BLaER1 (cell line): ENCODE measurements around the gene JADE2.

ENCODE experiments used
- H3K27ac ChIP-seq: shearing (Covaris generic); formaldehyde crosslinking; 2 replicates; pipeline ENCODE4 v1.8.1; 2022
- H3K27me3 ChIP-seq: shearing (Covaris generic); formaldehyde crosslinking; 2 replicates; pipeline ENCODE4 v1.8.1; 2022
- H3K36me3 ChIP-seq: shearing (Covaris generic); formaldehyde crosslinking; 2 replicates; pipeline ENCODE4 v1.8.1; 2022
- H3K4me1 ChIP-seq: shearing (Covaris generic); formaldehyde crosslinking; 2 replicates; pipeline ENCODE4 v1.8.1; 2022
- H3K4me2 ChIP-seq: shearing (Covaris generic); formaldehyde crosslinking; 2 replicates; pipeline ENCODE4 v1.8.1; 2022
- H3K4me3 ChIP-seq: shearing (Covaris generic); formaldehyde crosslinking; 2 replicates; pipeline ENCODE4 v1.8.1; 2022
- H3K9ac ChIP-seq: shearing (Covaris generic); formaldehyde crosslinking; 2 replicates; pipeline ENCODE4 v1.8.1; 2022
- H3K9me3 ChIP-seq: shearing (Covaris generic); formaldehyde crosslinking; 2 replicates; pipeline ENCODE4 v1.8.1; 2022
- H4K20me1 ChIP-seq: shearing (Covaris generic); formaldehyde crosslinking; 2 replicates; pipeline ENCODE4 v1.8.1; 2022
- Cebpa-rat ChIP-seq: shearing (Covaris generic); IDR thresholded peaks from 2 replicates; pipeline ENCODE4 v1.8.1; 2022

JADE2 gene

GRCh38 chr5:134524826-134525682 is at the start of gene JADE2:
Gene JADE2, plus strand, starts transcription at chr5:134525670. Its CDS starts 10,188 bp downstream, at chr5:134535858.
- Histone ChIP-seq H3K4me1 (peaks cover 34% of the 10 kb centered on the region), H3K36me3 (no peaks in the 10 kb centered on the region), H4K20me1 (peaks cover 24% of the 10 kb centered on the region; the same call in 1 of the 2 replicates), H3K4me3 (peak within 1 kb of the TSS; percentile 92), H3K4me2 (peak within 1 kb of the TSS; percentile 98), H3K9me3 (no peaks in the 10 kb centered on the region), H3K9ac (peak within 1 kb of the TSS; percentile 88), H3K27me3 (no peaks in the 10 kb centered on the region), H3K27ac (peak within 1 kb of the TSS; percentile 92)
- TF ChIP-seq Cebpa-rat, result no peak

GRCh38 chr5:134477462-134478245 is 47.8 kb upstream of the JADE2 start:
- no peak overlapping the region for H3K4me3 ChIP-seq
- H3K4me1 ChIP-seq, result no peaks in the 10 kb centered on the region
- TF ChIP-seq Cebpa-rat, result no peak
- H4K20me1 ChIP-seq, result no peaks in the 10 kb centered on the region
- H3K4me2 ChIP-seq, result no peak overlapping the region
- H3K27me3 ChIP-seq, result no peaks in the 10 kb centered on the region
- H3K9me3 ChIP-seq, result peaks cover 3% of the 10 kb centered on the region; the same call in 1 of the 2 replicates
- H3K36me3 ChIP-seq, result no peaks in the 10 kb centered on the region
- H3K27ac ChIP-seq, result no peak overlapping the region
- no peak overlapping the region for H3K9ac ChIP-seq

GRCh38 chr5:134479839-134480238 is 45.6 kb upstream of the JADE2 start:
- H3K27me3 ChIP-seq, result no peaks in the 10 kb centered on the region
- no peaks in the 10 kb centered on the region for H4K20me1 ChIP-seq
- no peak overlapping the region for H3K4me2 ChIP-seq
- TF ChIP-seq Cebpa-rat, result no peak
- H3K27ac ChIP-seq, result no peak overlapping the region
- H3K9me3 ChIP-seq, result no peaks in the 10 kb centered on the region
- H3K9ac ChIP-seq, result no peak overlapping the region
- no peaks in the 10 kb centered on the region for H3K4me1 ChIP-seq
- no peak overlapping the region for H3K4me3 ChIP-seq
- no peaks in the 10 kb centered on the region for H3K36me3 ChIP-seq

DNA sequence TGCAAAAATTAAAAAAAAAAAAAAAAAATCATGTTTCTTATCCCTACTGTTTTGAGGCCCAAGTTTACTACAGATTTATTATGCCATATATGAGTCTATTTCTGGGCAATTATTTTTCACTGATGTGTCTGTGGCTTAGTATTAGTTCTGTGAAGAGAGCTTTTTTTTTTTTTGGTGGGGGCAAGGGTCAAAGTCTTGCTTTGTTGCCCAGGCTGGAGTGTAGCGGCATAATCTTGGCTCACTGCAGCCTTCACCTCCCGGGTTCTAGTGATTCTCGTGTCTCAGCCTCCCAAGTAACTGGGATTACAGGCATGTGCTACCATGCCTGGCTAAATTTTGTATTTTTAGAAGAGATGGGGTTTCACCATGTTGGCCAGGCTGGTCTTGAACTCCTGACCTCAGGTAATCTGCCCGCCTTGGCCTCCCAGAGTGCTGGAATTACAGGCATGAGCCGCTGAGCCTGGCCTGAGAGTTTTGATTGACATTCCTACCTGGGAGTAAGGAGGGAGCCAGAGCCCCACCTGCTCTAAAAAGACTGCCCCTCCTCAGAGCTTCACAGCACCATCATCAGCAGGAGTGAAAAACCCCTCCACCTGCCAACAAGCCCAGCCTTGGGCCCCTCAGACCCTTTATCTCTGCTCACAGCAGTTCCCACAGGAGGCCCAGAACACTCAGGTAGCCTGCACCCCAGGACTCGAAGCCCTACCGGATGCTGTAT is 36.1 kb upstream of the JADE2 start:
- Histone ChIP-seq H3K36me3 (no peaks in the 10 kb centered on the region), H3K4me2 (no peak overlapping the region), H3K4me3 (no peak overlapping the region), H3K27ac (no peak overlapping the region), H3K9me3 (no peaks in the 10 kb centered on the region), H3K9ac (no peak overlapping the region), H4K20me1 (no peaks in the 10 kb centered on the region), H3K4me1 (no peaks in the 10 kb centered on the region), H3K27me3 (no peaks in the 10 kb centered on the region)
- TF ChIP-seq Cebpa-rat, result no peak

DNA sequence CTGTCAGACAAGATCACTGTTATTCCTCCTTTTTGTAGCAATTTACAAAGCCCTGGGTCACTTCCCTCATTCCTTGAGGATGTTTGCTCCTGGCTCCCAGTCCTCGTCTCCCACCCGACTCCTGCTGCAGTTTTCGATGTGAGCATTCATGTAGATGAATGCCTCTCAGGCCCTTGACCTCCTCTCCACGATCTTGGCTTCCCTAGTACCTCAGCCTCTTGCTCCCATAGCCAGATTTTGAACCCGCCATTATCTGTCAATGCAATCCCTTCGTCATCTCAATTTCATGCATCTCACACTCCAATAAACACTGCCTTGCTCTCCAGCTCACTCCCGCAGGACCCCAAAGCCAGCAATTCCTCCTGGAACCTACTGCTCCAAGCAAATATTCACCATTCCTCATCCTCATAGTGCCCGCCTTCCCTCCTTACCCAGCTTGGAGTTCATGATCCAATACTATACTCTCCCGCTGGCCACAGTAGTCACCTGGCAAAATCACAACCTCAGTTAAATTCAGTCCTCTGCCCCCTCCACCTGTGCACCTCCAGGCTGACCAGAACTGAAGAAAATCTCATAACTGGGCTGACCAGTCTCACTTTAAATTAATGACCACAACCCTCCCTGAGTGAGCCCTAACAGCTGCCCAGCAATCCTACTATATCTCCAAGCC is 35.1 kb upstream of the JADE2 start:
- no peaks in the 10 kb centered on the region for H3K27me3 ChIP-seq
- TF ChIP-seq Cebpa-rat, result no peak
- no peaks in the 10 kb centered on the region for H3K9me3 ChIP-seq

GRCh38 chr5:134490925-134491271 is 34.6 kb upstream of the JADE2 start:
- H3K4me3 ChIP-seq, result no peak overlapping the region
- H3K27ac ChIP-seq, result no peak overlapping the region
- H3K9me3 ChIP-seq, result no peaks in the 10 kb centered on the region
- no peak overlapping the region for H3K9ac ChIP-seq
- peaks cover 12% of the 10 kb centered on the region for H3K4me1 ChIP-seq
- no peaks in the 10 kb centered on the region for H4K20me1 ChIP-seq
- H3K4me2 ChIP-seq, result no peak overlapping the region
- H3K27me3 ChIP-seq, result no peaks in the 10 kb centered on the region
- H3K36me3 ChIP-seq, result no peaks in the 10 kb centered on the region
- TF ChIP-seq Cebpa-rat, result no peak

More for the DNA sequence above, 35.1 kb upstream of the JADE2 start:
- H4K20me1 ChIP-seq, result no peaks in the 10 kb centered on the region
- peaks cover 7% of the 10 kb centered on the region for H3K4me1 ChIP-seq
- H3K36me3 ChIP-seq, result no peaks in the 10 kb centered on the region
- no peak overlapping the region for H3K4me3 ChIP-seq
- no peak overlapping the region for H3K27ac ChIP-seq
- H3K9ac ChIP-seq, result no peak overlapping the region
- no peak overlapping the region for H3K4me2 ChIP-seq

GRCh38 chr5:134491841-134492442 is 33.5 kb upstream of the JADE2 start:
- Histone ChIP-seq H3K4me2 (no peak overlapping the region), H3K4me3 (no peak overlapping the region), H3K27ac (no peak overlapping the region), H3K36me3 (no peaks in the 10 kb centered on the region), H3K9me3 (no peaks in the 10 kb centered on the region), H4K20me1 (no peaks in the 10 kb centered on the region), H3K9ac (no peak overlapping the region), H3K4me1 (peaks cover 19% of the 10 kb centered on the region), H3K27me3 (no peaks in the 10 kb centered on the region)
- no peak for TF ChIP-seq Cebpa-rat

DNA sequence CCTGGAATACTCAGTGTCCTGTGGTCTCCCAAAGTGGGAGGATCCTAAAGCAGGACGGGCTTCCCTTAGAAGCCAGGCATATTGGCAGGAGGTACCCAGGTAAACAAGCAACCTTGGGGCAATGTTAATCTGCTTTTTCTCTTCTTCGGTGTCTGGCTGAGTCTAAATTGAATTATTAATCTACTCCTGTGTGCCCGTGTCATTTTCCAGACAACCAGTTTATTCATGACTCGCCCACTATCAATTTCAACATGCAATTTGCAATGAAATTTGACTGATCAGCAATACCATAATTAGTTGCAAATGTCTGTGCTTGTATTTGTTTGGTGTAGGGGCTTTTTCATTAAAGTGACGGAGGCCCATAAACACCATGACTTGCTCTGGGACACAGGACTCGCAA is 32.9 kb upstream of the JADE2 start:
- TF ChIP-seq Cebpa-rat, result no peak
- H3K27me3 ChIP-seq, result no peaks in the 10 kb centered on the region

DNA sequence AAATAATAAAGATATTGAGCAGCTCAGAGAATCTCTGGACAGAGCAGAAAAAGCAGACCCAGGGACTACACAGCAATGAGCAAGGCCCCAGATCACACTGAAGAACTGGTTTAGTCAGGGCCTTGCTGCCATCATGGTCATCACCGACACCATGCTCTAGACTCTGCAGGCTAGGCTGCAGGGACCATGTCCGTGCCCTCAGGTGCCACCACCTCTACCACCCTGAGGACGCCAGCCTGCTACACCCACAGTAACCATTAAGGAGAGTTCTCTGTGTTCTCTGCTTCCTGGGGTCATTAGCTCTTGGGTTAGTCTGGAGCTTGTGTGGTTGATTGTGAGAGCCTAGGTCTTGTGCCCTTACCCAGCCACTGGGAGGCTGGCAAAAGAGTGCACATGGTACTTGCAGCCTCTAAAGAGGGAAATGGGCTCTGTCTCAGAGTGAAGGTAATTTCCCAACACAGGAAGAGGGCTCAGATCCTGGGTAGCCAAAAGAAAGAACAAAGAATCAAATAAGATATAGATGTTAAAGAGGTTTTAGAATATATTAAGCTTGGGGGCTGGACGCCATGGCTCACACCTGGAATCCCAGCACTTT is 31.9 kb upstream of the JADE2 start:
- no peak overlapping the region for H3K27ac ChIP-seq
- H3K4me1 ChIP-seq, result peaks cover 19% of the 10 kb centered on the region
- H3K4me2 ChIP-seq, result no peak overlapping the region
- H3K9ac ChIP-seq, result no peak overlapping the region
- H3K9me3 ChIP-seq, result no peaks in the 10 kb centered on the region
- H3K27me3 ChIP-seq, result no peaks in the 10 kb centered on the region
- H3K4me3 ChIP-seq, result no peak overlapping the region
- TF ChIP-seq Cebpa-rat, result no peak
- no peaks in the 10 kb centered on the region for H3K36me3 ChIP-seq
- H4K20me1 ChIP-seq, result no peaks in the 10 kb centered on the region

More for the DNA sequence above, 32.9 kb upstream of the JADE2 start:
- H3K9ac ChIP-seq, result no peak overlapping the region
- no peak overlapping the region for H3K27ac ChIP-seq
- H3K9me3 ChIP-seq, result no peaks in the 10 kb centered on the region
- no peak overlapping the region for H3K4me2 ChIP-seq
- H3K4me3 ChIP-seq, result no peak overlapping the region
- H3K4me1 ChIP-seq, result peaks cover 19% of the 10 kb centered on the region
- no peaks in the 10 kb centered on the region for H4K20me1 ChIP-seq
- H3K36me3 ChIP-seq, result no peaks in the 10 kb centered on the region
